ENCODE results near the gene USP28. TPM values are rescaled to one million over a fixed set of nuclear protein-coding genes. Genes with fewer than 3 reads are reported as not detected.
"Not testable (repeated sequence)": the region's sequence is repeated elsewhere in the genome, so short reads cannot be mapped to it uniquely, and the experiment has no call there.

The USP28 gene
- total and polyA plus RNA-seq, 7 experiments from 2014 or later, result 12.0 to 50.3 (median 19.0) TPM

GRCh38 chr11:113764527-113765219 lies 110.7 kb downstream of the USP28 start:
- peaks cover 20 to 51% (median 40%) of the 10 kb centered on the region in 5 donors for H3K36me3 Mint-ChIP-seq
- Histone ChIP-seq H3K27me3 (ENCODE audit: control insufficient read depth in 2 of 2, insufficient read depth in 2 of 2, low read length in 2 of 2) (no peaks in the 10 kb centered on the region), H3K27ac (ENCODE audit: low read depth, low read length) (no peak overlapping the region), H3K4me3 (ENCODE audit: low read length) (no peak overlapping the region), H3K9me3 (ENCODE audit: control insufficient read depth in 2 of 3, low read length in 3 of 3) (no peaks in the 10 kb centered on the region), H3K4me1 (ENCODE audit: control insufficient read depth in 2 of 2, insufficient read depth in 2 of 2, low read length in 2 of 2) (no peaks in the 10 kb centered on the region), H3K36me3 (ENCODE audit: control insufficient read depth in 2 of 3, insufficient read depth in 3 of 3, low read length in 3 of 3) (peaks cover 4 to 31% (median 6%) of the 10 kb centered on the region in 3 experiments)
- H3K27me3 Mint-ChIP-seq, result no peaks in the 10 kb centered on the region
- ATAC-seq (no peak), DNase-seq (no peak)
- intact Hi-C loops (cut with micrococcal nuclease), result no loop called here
- ChIA-PET POLR2A (interaction anchor here (0.6 kb wide), 1 partner anchor 566 kb away, joined by 3 read pairs; no protein-coding TSS in a partner anchor), CTCF (no interaction called here)
- H3K4me1 Mint-ChIP-seq, result peaks cover 12 to 35% (median 26%) of the 10 kb centered on the region in 7 donors
- peak overlapping the region in 1 of 9 donors; percentile 85 for H3K27ac Mint-ChIP-seq
- H3K4me3 Mint-ChIP-seq, result no peak overlapping the region
- peaks cover 0 to 2% (median 0%) of the 10 kb centered on the region in 11 donors for H3K9me3 Mint-ChIP-seq

GRCh38 chr11:113763040-113763439 lies 112.3 kb downstream of the USP28 start:
- H3K9me3 ChIP-seq (ENCODE audit: control insufficient read depth in 2 of 3, low read length in 3 of 3); H3K27ac ChIP-seq (ENCODE audit: low read depth, low read length); H3K4me3 ChIP-seq (ENCODE audit: low read length); H3K27me3 ChIP-seq (ENCODE audit: control insufficient read depth in 2 of 2, insufficient read depth in 2 of 2, low read length in 2 of 2); POLR2A ChIA-PET; CTCF ChIA-PET; H3K27ac Mint-ChIP-seq; H3K27me3 Mint-ChIP-seq; H3K4me3 Mint-ChIP-seq; ATAC-seq; H3K9me3 Mint-ChIP-seq; DNase-seq; H3K4me1 ChIP-seq (ENCODE audit: control insufficient read depth in 2 of 2, insufficient read depth in 2 of 2, low read length in 2 of 2): not testable (repeated sequence)
- Mint-ChIP-seq H3K4me1 (peaks cover 9 to 23% (median 19%) of the 10 kb centered on the region in 7 donors), H3K36me3 (peaks cover 24 to 56% (median 40%) of the 10 kb centered on the region in 5 donors)
- intact Hi-C loops (cut with micrococcal nuclease), result loop anchor here in 1 of 2 donors (1.0 kb wide), 1 partner anchor 13 kb away; no protein-coding TSS in a partner anchor
- H3K36me3 ChIP-seq (ENCODE audit: control insufficient read depth in 2 of 3, insufficient read depth in 3 of 3, low read length in 3 of 3), result peaks cover 4 to 40% (median 6%) of the 10 kb centered on the region in 3 experiments

- peaks cover 4 to 44% (median 4%) of the 10 kb centered on the region in 3 experiments for H3K36me3 ChIP-seq (ENCODE audit: control insufficient read depth in 2 of 3, insufficient read depth in 3 of 3, low read length in 3 of 3)
- POLR2A ChIA-PET, result no interaction called here
- no peaks in the 10 kb centered on the region for H3K27me3 Mint-ChIP-seq
- no peaks in the 10 kb centered on the region for H3K4me1 ChIP-seq (ENCODE audit: control insufficient read depth in 2 of 2, insufficient read depth in 2 of 2, low read length in 2 of 2)
- no peak overlapping the region for H3K4me3 Mint-ChIP-seq
- no peak overlapping the region for H3K27ac Mint-ChIP-seq
- ATAC-seq (no peak), DNase-seq (no peak)
- peaks cover 2 to 12% (median 6%) of the 10 kb centered on the region in 7 donors for H3K4me1 Mint-ChIP-seq
- H3K27me3 ChIP-seq (ENCODE audit: control insufficient read depth in 2 of 2, insufficient read depth in 2 of 2, low read length in 2 of 2), result no peaks in the 10 kb centered on the region
- peaks cover 20 to 57% (median 33%) of the 10 kb centered on the region in 5 donors for H3K36me3 Mint-ChIP-seq
- H3K9me3 ChIP-seq (ENCODE audit: control insufficient read depth in 2 of 3, low read length in 3 of 3), result no peaks in the 10 kb centered on the region
- no peak overlapping the region for H3K27ac ChIP-seq (ENCODE audit: low read depth, low read length)
- no peak overlapping the region for H3K4me3 ChIP-seq (ENCODE audit: low read length)
- H3K9me3 Mint-ChIP-seq, result peaks cover 0 to 2% (median 0%) of the 10 kb centered on the region in 11 donors
- CTCF ChIA-PET, result interaction anchor here (0.6 kb wide), 1 partner anchor 402 kb away, joined by 3 read pairs; no protein-coding TSS in a partner anchor
- intact Hi-C loops (cut with micrococcal nuclease), result no loop called here
Measured at GRCh38 chr11:113760241-113760640, 115.1 kb downstream of the USP28 start.

- H3K4me3 ChIP-seq (ENCODE audit: low read length), result no peak overlapping the region
- H3K9me3 Mint-ChIP-seq, result no peaks in the 10 kb centered on the region
- intact Hi-C loops (cut with micrococcal nuclease), result no loop called here
- no peak overlapping the region for H3K27ac ChIP-seq (ENCODE audit: low read depth, low read length)
- no peaks in the 10 kb centered on the region for H3K27me3 Mint-ChIP-seq
- no peaks in the 10 kb centered on the region for H3K4me1 Mint-ChIP-seq
- no peak overlapping the region for H3K27ac Mint-ChIP-seq
- H3K4me3 Mint-ChIP-seq, result no peak overlapping the region
- ChIA-PET CTCF (no interaction called here), POLR2A (no interaction called here)
- H3K27me3 ChIP-seq (ENCODE audit: control insufficient read depth in 2 of 2, insufficient read depth in 2 of 2, low read length in 2 of 2), result no peaks in the 10 kb centered on the region
- DNase-seq, result no peak
- peaks cover 0 to 33% (median 8%) of the 10 kb centered on the region in 3 experiments for H3K36me3 ChIP-seq (ENCODE audit: control insufficient read depth in 2 of 3, insufficient read depth in 3 of 3, low read length in 3 of 3)
- ATAC-seq, result no peak
- no peaks in the 10 kb centered on the region for H3K9me3 ChIP-seq (ENCODE audit: control insufficient read depth in 2 of 3, low read length in 3 of 3)
- H3K4me1 ChIP-seq (ENCODE audit: control insufficient read depth in 2 of 2, insufficient read depth in 2 of 2, low read length in 2 of 2), result no peaks in the 10 kb centered on the region
- peaks cover 10 to 33% (median 19%) of the 10 kb centered on the region in 5 donors for H3K36me3 Mint-ChIP-seq
Measured at GRCh38 chr11:113752932-113753331, 122.4 kb downstream of the USP28 start.

Other genes with a start within 250 kb of the USP28 start
- gene TMPRSS5, start 169.3 kb downstream of the USP28 start, total RNA-seq, result 1 to 10 TPM in 2 of 5 experiments, under 1 TPM in 3; 0.50 to 1.5 (median 0.97) TPM
- gene TMPRSS5, start 169.3 kb downstream of the USP28 start, polyA plus RNA-seq, result not detected
- 10 to 100 TPM in 3 of 5 experiments, 1 to 10 TPM in 2; 5.0 to 19.0 (median 10.2) TPM for gene ZW10, start 101.9 kb downstream of the USP28 start, total RNA-seq
- gene ZW10, start 101.9 kb downstream of the USP28 start, polyA plus RNA-seq, result 10 to 100 TPM; 13.8 to 21.2 TPM
- gene CLDN25, start 95.8 kb downstream of the USP28 start, total RNA-seq, result not detected
- not detected for gene CLDN25, start 95.8 kb downstream of the USP28 start, polyA plus RNA-seq
- not detected for gene HTR3B, start 29.2 kb upstream of the USP28 start, total RNA-seq
- gene HTR3B, start 29.2 kb upstream of the USP28 start, polyA plus RNA-seq, result not detected
- not detected for gene HTR3A, start 99.5 kb upstream of the USP28 start, total RNA-seq
- not detected for gene HTR3A, start 99.5 kb upstream of the USP28 start, polyA plus RNA-seq
- gene ZBTB16, start 184.1 kb upstream of the USP28 start, total RNA-seq, result 10 to 100 TPM in 2 of 5 experiments, 1 to 10 TPM in 3; 3.0 to 22.1 (median 7.2) TPM
- 10 to 100 TPM in 1 of 2 donors, 1 to 10 TPM in 1; 3.0 to 15.4 TPM for gene ZBTB16, start 184.1 kb upstream of the USP28 start, polyA plus RNA-seq